HepG2 (cell line): ENCODE data around the gene PLBD2. TPM values are rescaled to one million over a fixed set of nuclear protein-coding genes. Genes with fewer than 3 reads are reported as not detected.

Source experiments
- GABPB1 ChIP-seq: IDR thresholded peaks from 2 replicates; pipeline ENCODE4 v1.6.1; 2016; ENCODE audit warnings: mild to moderate bottlenecking, missing genetic modification reagents, moderate library complexity, missing compliant biosample characterization
- HES4 ChIP-seq: sonication (generic); formaldehyde crosslinking; IDR thresholded peaks from 2 replicates; pipeline ENCODE4 v1.9.0; 2021; ENCODE audit warnings: mild to moderate bottlenecking, missing genetic modification reagents, borderline replicate concordance
- HNRNPH1 ChIP-seq: fragments of 200-400 bp; formaldehyde crosslinking; optimal IDR thresholded peaks from 2 replicates; pipeline ENCODE3; 2017; ENCODE audit warnings: mild to moderate bottlenecking, low read depth, low read length
- MAFK ChIP-seq, 2 experiments: IDR thresholded peaks in 1 of 2; conservative IDR thresholded peaks in 1 of 2; 2 replicates each; pipeline ENCODE4 v1.6.1; 2011; ENCODE audit warnings: improper control_type of control experiment in 2 of 2, low read length in 2 of 2
- NCOR1 ChIP-seq: fragments of 200-600 bp; sonication (generic); IDR thresholded peaks from 2 replicates; pipeline ENCODE4 v1.7.0; 2017; ENCODE audit warnings: antibody characterized with exemption, low read length, borderline replicate concordance
- NFE2 ChIP-seq: sonication (generic); formaldehyde crosslinking; IDR thresholded peaks from 2 replicates; pipeline ENCODE4 v1.4.0; 2020; ENCODE audit warnings: missing genetic modification reagents
- NR0B2 ChIP-seq: sonication (generic); formaldehyde crosslinking; IDR thresholded peaks from 2 replicates; pipeline ENCODE4 v1.4.0; 2020; ENCODE audit warnings: mild to moderate bottlenecking, missing genetic modification reagents
- POLR2AphosphoS5 ChIP-seq: IDR thresholded peaks from 2 replicates; pipeline ENCODE4 v1.6.1; 2012; ENCODE audit warnings: low read depth, low read length
- PRDM10 ChIP-seq: sonication (generic); formaldehyde crosslinking; IDR thresholded peaks from 2 replicates; pipeline ENCODE4 v1.4.0; 2020; ENCODE audit warnings: low read depth, missing genetic modification reagents
- SMAD3 ChIP-seq: sonication (generic); formaldehyde crosslinking; IDR thresholded peaks from 2 replicates; pipeline ENCODE4 v1.4.0; 2020; ENCODE audit warnings: missing genetic modification reagents
- SNRNP70 ChIP-seq: fragments of 200-400 bp; formaldehyde crosslinking; IDR thresholded peaks from 2 replicates; pipeline ENCODE4 v1.6.1; 2017; ENCODE audit warnings: mild to moderate bottlenecking, low read depth, low read length, moderate library complexity
- ZKSCAN5 ChIP-seq: sonication (generic); formaldehyde crosslinking; IDR thresholded peaks from 2 replicates; pipeline ENCODE4 v1.5.1; 2020; ENCODE audit warnings: mild to moderate bottlenecking, missing genetic modification reagents
- ZNF10 ChIP-seq: sonication (generic); formaldehyde crosslinking; IDR thresholded peaks from 2 replicates; pipeline ENCODE4 v1.4.0; 2020; ENCODE audit warnings: mild to moderate bottlenecking, low read depth, missing genetic modification reagents, borderline replicate concordance
- ZNF136 ChIP-seq: sonication (generic); formaldehyde crosslinking; IDR thresholded peaks from 2 replicates; pipeline ENCODE4 v1.8.1; 2022; ENCODE audit warnings: low read depth, mild to moderate bottlenecking, moderate library complexity, missing genetic modification reagents
- ZNF337 ChIP-seq: sonication (generic); formaldehyde crosslinking; IDR thresholded peaks from 2 replicates; pipeline ENCODE4 v1.5.1; 2020; ENCODE audit warnings: missing genetic modification reagents, low read depth, mild to moderate bottlenecking, borderline replicate concordance
- ZNF44 ChIP-seq: sonication (generic); formaldehyde crosslinking; IDR thresholded peaks from 2 replicates; pipeline ENCODE4 v1.5.1; 2020; ENCODE audit warnings: mild to moderate bottlenecking, missing genetic modification reagents
- ZNF512B ChIP-seq: sonication (generic); formaldehyde crosslinking; IDR thresholded peaks from 2 replicates; pipeline ENCODE4 v1.5.1; 2020; ENCODE audit warnings: missing genetic modification reagents, mild to moderate bottlenecking, borderline replicate concordance
- ZNF547 ChIP-seq: sonication (generic); formaldehyde crosslinking; IDR thresholded peaks from 2 replicates; pipeline ENCODE4 v1.5.1; 2020; ENCODE audit warnings: mild to moderate bottlenecking, missing genetic modification reagents
- ZNF713 ChIP-seq: sonication (generic); formaldehyde crosslinking; IDR thresholded peaks from 2 replicates; pipeline ENCODE4 v1.4.0; 2020; ENCODE audit warnings: mild to moderate bottlenecking, missing genetic modification reagents
- ZNF737 ChIP-seq: sonication (generic); formaldehyde crosslinking; IDR thresholded peaks from 2 replicates; pipeline ENCODE4 v1.5.0; 2020; ENCODE audit warnings: missing genetic modification reagents, mild to moderate bottlenecking, borderline replicate concordance
- ZNF768 ChIP-seq: sonication (generic); formaldehyde crosslinking; IDR thresholded peaks from 2 replicates; pipeline ENCODE4 v1.4.0; 2020; ENCODE audit warnings: missing genetic modification reagents
- ZSCAN30 ChIP-seq: sonication (generic); formaldehyde crosslinking; IDR thresholded peaks from 2 replicates; pipeline ENCODE4 v1.5.0; 2020; ENCODE audit warnings: mild to moderate bottlenecking, missing genetic modification reagents
- polyA plus RNA-seq, 8 experiments: library from polyadenylated mRNA; depleted of rRNA in 3 of 8; stranded (reverse) in 7 of 8; unstranded in 1 of 8; fragments of >200 nt; fragmentation: Illumina TruSeq in 4 of 8; extraction: Trizol in 4 of 8; gene quantifications; 2 replicates each; pipeline versions ENCODE4 v1.2.1 to v1.2.3, GENCODE V29; 2011 to 2016; ENCODE audit warnings: low read depth in 4 of 8, missing spikeins in 1 of 8, mixed read lengths in 1 of 8; ENCODE audit not compliant: insufficient read depth in 1 of 8
- total RNA-seq, 5 experiments: library from RNA; depleted of rRNA; stranded (reverse); fragments of >200 nt; fragmentation: Illumina TruSeq; extraction: Trizol; gene quantifications; 2 replicates each; pipeline ENCODE4 v1.2.3, GENCODE V29; 2016; ENCODE audit warnings: low read depth in 1 of 5
- TF ChIP-seq, protein P1 (sequence below): sonication (generic); formaldehyde crosslinking; IDR thresholded peaks from 2 replicates; pipeline ENCODE4 v1.4.0; 2020; ENCODE audit warnings: mild to moderate bottlenecking, missing genetic modification reagents

Gene PLBD2
- total and polyA plus RNA-seq, 2 of the 13 experiments (the other 11 are each of a cell fraction or from before 2014, with no cell fraction given): 6.7 to 8.5 TPM

DNA sequence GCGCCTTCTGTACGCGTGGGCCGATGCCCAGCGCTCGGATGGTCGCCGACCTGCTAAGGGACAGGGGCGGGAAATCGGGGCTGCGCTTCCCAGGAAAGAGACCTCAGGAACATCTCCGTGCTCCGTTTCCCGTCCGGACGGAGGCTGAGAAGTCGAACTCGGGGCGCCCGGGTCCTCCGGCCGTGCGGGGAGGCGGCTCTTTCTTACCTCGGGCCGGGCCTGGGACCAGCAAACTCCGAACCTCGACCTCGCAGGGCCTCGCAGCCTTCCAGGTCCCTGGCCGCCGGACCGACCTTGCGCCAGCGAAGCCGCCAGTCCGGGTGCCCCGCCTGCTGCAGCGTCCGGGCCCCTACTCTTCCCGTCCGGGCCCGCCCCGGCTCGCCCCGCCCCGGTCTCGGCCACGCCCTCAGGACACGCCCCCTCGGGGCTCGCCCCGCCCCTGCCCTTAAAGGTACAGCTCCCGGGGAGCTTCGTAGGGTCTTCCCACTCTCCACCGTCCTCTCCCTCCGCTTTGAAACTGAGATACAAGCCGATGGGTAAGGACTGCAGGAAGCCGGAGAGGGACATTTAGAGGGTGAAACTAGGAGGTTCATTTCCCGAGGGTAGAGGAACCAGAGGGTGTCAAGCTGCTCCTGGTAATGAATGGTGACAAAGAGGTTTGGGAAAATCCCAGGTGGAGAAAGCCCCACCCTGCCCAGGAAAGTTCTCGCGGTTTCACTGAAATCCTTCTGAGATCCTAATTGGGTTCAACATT is 23.4 kb upstream of the PLBD2 start, which contains the start of gene SLC8B1 (continued):
- TF ChIP-seq ZNF512B (CRISPR knock-in tag) (no peak), ZNF136 (CRISPR knock-in tag) (no peak), PRDM10 (no peak), ZNF768 (peak; percentile 79; the same call in 1 of the 2 replicates), ZNF44 (CRISPR knock-in tag) (peak; percentile 40; the same call in 1 of the 2 replicates), NCOR1 (no peak), SNRNP70 (no peak), POLR2AphosphoS5 (peak; percentile 69), ZNF547 (CRISPR knock-in tag) (peak; percentile 69), GABPB1 (CRISPR knock-in tag) (peak; percentile 87), HES4 (CRISPR knock-in tag) (no peak; the same call in 1 of the 2 replicates), SMAD3 (no peak), ZNF737 (CRISPR knock-in tag) (0 out of 2 replicates have a peak, but pooled peaks have one; percentile 45), HNRNPH1 (no peak), ZNF713 (CRISPR knock-in tag) (no peak), ZKSCAN5 (no peak), NR0B2 (no peak), ZNF10 (no peak), NFE2 (CRISPR knock-in tag) (no peak), MAFK (conservative IDR thresholded peaks at IDR 0.05 in 1 of 2, IDR thresholded peaks at IDR 0.05 in 1 of 2; ENCODE audit: low read length in 2 of 2) (no peak), ZNF337 (CRISPR knock-in tag) (no peak), ZSCAN30 (CRISPR knock-in tag) (no peak)
- TF ChIP-seq, protein P1, sequence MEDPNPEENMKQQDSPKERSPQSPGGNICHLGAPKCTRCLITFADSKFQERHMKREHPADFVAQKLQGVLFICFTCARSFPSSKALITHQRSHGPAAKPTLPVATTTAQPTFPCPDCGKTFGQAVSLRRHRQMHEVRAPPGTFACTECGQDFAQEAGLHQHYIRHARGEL (CRISPR knock-in tag): no peak
